ENCODE results near the gene PI4KA.

DNA sequence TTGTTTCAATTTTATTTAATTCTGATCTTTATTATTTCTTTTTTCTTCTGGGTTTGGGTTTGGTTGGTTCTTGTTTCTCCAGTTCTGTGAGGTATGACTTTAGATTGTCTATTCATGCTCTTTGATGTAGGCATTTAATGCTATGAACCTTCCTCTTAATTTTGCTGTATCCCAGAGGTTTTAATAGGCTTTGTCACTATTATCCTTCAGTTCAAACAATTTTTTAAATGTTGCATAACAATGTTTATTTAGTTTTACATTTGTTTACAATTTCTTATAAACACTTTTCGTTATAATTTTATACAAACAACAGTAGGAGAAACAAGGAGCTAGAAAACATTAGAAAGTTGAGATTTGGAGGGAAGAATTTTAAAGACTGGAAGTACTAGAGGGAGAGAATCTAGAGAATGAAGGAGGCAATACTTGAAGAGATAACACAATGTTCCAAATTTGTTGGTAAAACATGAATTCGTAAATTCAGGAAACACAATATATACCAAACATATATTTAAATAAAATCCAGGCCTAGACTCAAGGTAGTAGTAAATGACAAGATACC, 180.8 kb downstream of the PI4KA start:
- no peak for TF ChIP-seq ZNF674 (CRISPR knock-in tag; IDR thresholded peaks at IDR 0.05; ENCODE audit: low read depth)
- no peak for TF ChIP-seq HMG20B (CRISPR knock-in tag; conservative IDR thresholded peaks at IDR 0.05)

All from HepG2 (cell line).